Panc1 (cell line): ENCODE measurements around the gene SRSF1.

ENCODE experiments used
- POLR2AphosphoS5 ChIP-seq: IDR thresholded peaks from 2 replicates; pipeline ENCODE4 v1.6.1; 2012; ENCODE audit warnings: mild to moderate bottlenecking, low read depth, low read length, moderate library complexity
- REST ChIP-seq, 2 experiments: IDR thresholded peaks; 2 replicates each; pipeline ENCODE4 v1.6.1; 2011 to 2012; ENCODE audit warnings: low read depth in 2 of 2, control low read depth in 1 of 2, low read length in 1 of 2, mild to moderate bottlenecking in 1 of 2, moderate library complexity in 1 of 2; ENCODE audit not compliant: insufficient read depth in 1 of 2
- SIN3A ChIP-seq: IDR thresholded peaks from 2 replicates; pipeline ENCODE4 v1.6.1; 2012; ENCODE audit warnings: low read depth, mild to moderate bottlenecking, low read length, moderate library complexity, borderline replicate concordance; ENCODE audit not compliant: insufficient read depth
- TCF7L2 ChIP-seq: IDR thresholded peaks from 2 replicates; pipeline ENCODE4 v1.6.1; 2011; ENCODE audit warnings: mild to moderate bottlenecking, low read depth, low read length, inconsistent platforms
- TF ChIP-seq, protein P1 (sequence below): fragments of 450-650 bp; IDR thresholded peaks from 2 replicates; pipeline ENCODE4 v1.5.1; 2017; ENCODE audit warnings: mild to moderate bottlenecking

- TF ChIP-seq, protein P1, sequence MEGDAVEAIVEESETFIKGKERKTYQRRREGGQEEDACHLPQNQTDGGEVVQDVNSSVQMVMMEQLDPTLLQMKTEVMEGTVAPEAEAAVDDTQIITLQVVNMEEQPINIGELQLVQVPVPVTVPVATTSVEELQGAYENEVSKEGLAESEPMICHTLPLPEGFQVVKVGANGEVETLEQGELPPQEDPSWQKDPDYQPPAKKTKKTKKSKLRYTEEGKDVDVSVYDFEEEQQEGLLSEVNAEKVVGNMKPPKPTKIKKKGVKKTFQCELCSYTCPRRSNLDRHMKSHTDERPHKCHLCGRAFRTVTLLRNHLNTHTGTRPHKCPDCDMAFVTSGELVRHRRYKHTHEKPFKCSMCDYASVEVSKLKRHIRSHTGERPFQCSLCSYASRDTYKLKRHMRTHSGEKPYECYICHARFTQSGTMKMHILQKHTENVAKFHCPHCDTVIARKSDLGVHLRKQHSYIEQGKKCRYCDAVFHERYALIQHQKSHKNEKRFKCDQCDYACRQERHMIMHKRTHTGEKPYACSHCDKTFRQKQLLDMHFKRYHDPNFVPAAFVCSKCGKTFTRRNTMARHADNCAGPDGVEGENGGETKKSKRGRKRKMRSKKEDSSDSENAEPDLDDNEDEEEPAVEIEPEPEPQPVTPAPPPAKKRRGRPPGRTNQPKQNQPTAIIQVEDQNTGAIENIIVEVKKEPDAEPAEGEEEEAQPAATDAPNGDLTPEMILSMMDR, result no peak
- TF ChIP-seq POLR2AphosphoS5 (no peak), SIN3A (no peak), REST (IDR thresholded peaks at IDR 0.05; ENCODE audit: insufficient read depth in 1 of 2, low read depth in 2 of 2, low read length in 1 of 2) (no peak), TCF7L2 (no peak)
Measured at GRCh38 chr17:58019039-58019438, 12.0 kb upstream of the SRSF1 start.
